Osteocyte (in vitro differentiated cells): ENCODE data around the gene TMEM72. TPM values are rescaled to one million over a fixed set of nuclear protein-coding genes. Genes with fewer than 3 reads are reported as not detected.

Experiments used
- DNase-seq: peaks from one replicate; pipeline ENCODE4 v3.0.0; 2021; ENCODE audit warnings: mixed read lengths; ENCODE audit not compliant: unreplicated experiment; ENCODE audit errors: extremely low spot score
- H3K27ac Mint-ChIP-seq: one replicate; pipeline ENCODE4 v1.8.0; 2021; ENCODE audit warnings: mild to moderate bottlenecking, mixed read lengths; ENCODE audit not compliant: unreplicated experiment
- H3K27me3 Mint-ChIP-seq: one replicate; pipeline ENCODE4 v1.8.0; 2021; ENCODE audit warnings: mixed read lengths; ENCODE audit not compliant: unreplicated experiment
- H3K36me3 Mint-ChIP-seq: one replicate; pipeline ENCODE4 v1.8.0; 2021; ENCODE audit warnings: mixed read lengths; ENCODE audit not compliant: unreplicated experiment
- H3K4me1 Mint-ChIP-seq: one replicate; pipeline ENCODE4 v1.8.0; 2021; ENCODE audit warnings: mixed read lengths; ENCODE audit not compliant: unreplicated experiment
- H3K4me3 Mint-ChIP-seq: one replicate; pipeline ENCODE4 v1.8.0; 2021; ENCODE audit warnings: mild to moderate bottlenecking, moderate library complexity, mixed read lengths; ENCODE audit not compliant: unreplicated experiment
- H3K9me3 Mint-ChIP-seq: one replicate; pipeline ENCODE4 v1.8.0; 2021; ENCODE audit warnings: mixed read lengths; ENCODE audit not compliant: unreplicated experiment
- total RNA-seq: library from RNA; stranded (reverse); gene quantifications from 2 replicates; pipeline ENCODE4 v1.2.1, GENCODE V29; 2021
- TF ChIP-seq, protein P1 (sequence below): fragments of 200-600 bp; sonication (generic); IDR thresholded peaks from 2 replicates; pipeline ENCODE4 v1.5.0; 2021; ENCODE audit warnings: antibody characterized with exemption, mild to moderate bottlenecking, moderate library complexity

The TMEM72 gene
- total RNA-seq, 1 donor from 2014 or later = not detected

GRCh38 chr10:44936314-44936975 lies 25.3 kb downstream of the TMEM72 start:
- Mint-ChIP-seq H3K27ac (no peak overlapping the region), H3K9me3 (peaks cover 25% of the 10 kb centered on the region), H3K4me1 (peaks cover 11% of the 10 kb centered on the region), H3K27me3 (no peaks in the 10 kb centered on the region), H3K36me3 (no peaks in the 10 kb centered on the region), H3K4me3 (no peak overlapping the region)
- TF ChIP-seq, protein P1, sequence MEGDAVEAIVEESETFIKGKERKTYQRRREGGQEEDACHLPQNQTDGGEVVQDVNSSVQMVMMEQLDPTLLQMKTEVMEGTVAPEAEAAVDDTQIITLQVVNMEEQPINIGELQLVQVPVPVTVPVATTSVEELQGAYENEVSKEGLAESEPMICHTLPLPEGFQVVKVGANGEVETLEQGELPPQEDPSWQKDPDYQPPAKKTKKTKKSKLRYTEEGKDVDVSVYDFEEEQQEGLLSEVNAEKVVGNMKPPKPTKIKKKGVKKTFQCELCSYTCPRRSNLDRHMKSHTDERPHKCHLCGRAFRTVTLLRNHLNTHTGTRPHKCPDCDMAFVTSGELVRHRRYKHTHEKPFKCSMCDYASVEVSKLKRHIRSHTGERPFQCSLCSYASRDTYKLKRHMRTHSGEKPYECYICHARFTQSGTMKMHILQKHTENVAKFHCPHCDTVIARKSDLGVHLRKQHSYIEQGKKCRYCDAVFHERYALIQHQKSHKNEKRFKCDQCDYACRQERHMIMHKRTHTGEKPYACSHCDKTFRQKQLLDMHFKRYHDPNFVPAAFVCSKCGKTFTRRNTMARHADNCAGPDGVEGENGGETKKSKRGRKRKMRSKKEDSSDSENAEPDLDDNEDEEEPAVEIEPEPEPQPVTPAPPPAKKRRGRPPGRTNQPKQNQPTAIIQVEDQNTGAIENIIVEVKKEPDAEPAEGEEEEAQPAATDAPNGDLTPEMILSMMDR = no peak
- DNase-seq = no peak

DNA sequence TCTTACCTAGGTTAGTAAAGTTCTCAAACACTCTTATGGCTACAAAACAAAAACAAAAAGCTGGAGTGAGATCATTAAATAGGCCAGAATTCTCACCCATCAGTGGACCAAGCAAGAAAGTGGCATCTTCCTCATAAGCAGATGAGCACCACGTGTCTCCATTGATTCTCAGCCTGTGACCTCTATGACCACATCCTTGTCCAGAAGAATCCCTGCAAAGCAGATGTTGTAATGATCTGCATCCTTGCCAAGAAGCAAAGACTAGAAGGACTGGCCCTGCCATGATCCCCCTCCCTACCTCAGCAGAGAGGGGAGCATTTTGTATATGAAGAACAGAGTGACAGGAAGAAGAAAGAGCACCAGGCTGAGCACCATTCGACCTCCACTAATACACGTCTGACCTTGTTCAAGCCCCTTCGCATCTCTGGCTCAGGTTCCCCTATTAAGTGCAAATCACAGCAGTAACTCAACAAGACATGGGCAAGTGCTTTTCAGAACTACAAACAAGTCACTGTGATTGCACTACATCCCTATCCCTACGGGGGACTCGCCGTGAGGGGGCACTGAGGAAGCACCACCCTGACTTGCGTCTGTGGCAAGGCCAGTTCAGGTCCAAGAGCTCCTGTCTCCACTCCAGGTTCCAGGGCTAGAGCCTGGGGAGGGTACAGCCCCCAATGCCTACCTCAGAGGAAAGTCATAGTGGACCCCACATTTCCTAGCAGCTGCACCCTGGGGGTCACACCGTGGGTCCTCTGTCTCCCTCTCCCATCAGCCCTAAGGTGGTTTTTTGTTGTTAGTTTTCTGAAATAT lies 26.3 kb downstream of the TMEM72 start:
- H3K4me3 Mint-ChIP-seq = no peak overlapping the region
- TF ChIP-seq, protein P1 = no peak
- no peak for DNase-seq
- H3K27ac Mint-ChIP-seq = no peak overlapping the region
- no peaks in the 10 kb centered on the region for H3K27me3 Mint-ChIP-seq
- peaks cover 32% of the 10 kb centered on the region for H3K9me3 Mint-ChIP-seq
- peaks cover 3% of the 10 kb centered on the region for H3K36me3 Mint-ChIP-seq
- peaks cover 11% of the 10 kb centered on the region for H3K4me1 Mint-ChIP-seq

- Mint-ChIP-seq H3K4me1 (peaks cover 11% of the 10 kb centered on the region), H3K27ac (no peak overlapping the region), H3K9me3 (peaks cover 41% of the 10 kb centered on the region), H3K36me3 (peaks cover 3% of the 10 kb centered on the region), H3K4me3 (no peak overlapping the region), H3K27me3 (no peaks in the 10 kb centered on the region)
- no peak for DNase-seq
- TF ChIP-seq, protein P1 = no peak
Measured at GRCh38 chr10:44938956-44939355, 27.8 kb downstream of the TMEM72 start.

GRCh38 chr10:44939691-44940401 lies 28.7 kb downstream of the TMEM72 start:
- no peaks in the 10 kb centered on the region for H3K27me3 Mint-ChIP-seq
- H3K9me3 Mint-ChIP-seq = peaks cover 50% of the 10 kb centered on the region
- TF ChIP-seq, protein P1 = no peak

GRCh38 chr10:44944354-44944753 lies 33.2 kb downstream of the TMEM72 start:
- H3K4me1 Mint-ChIP-seq = no peaks in the 10 kb centered on the region

More at GRCh38 chr10:44939691-44940401, 28.7 kb downstream of the TMEM72 start:
- Mint-ChIP-seq H3K4me1 (peaks cover 10% of the 10 kb centered on the region), H3K4me3 (no peak overlapping the region), H3K36me3 (peaks cover 9% of the 10 kb centered on the region), H3K27ac (no peak overlapping the region)
- DNase-seq = no peak

More at GRCh38 chr10:44944354-44944753, 33.2 kb downstream of the TMEM72 start:
- H3K4me3 Mint-ChIP-seq = no peak overlapping the region
- H3K36me3 Mint-ChIP-seq = peaks cover 9% of the 10 kb centered on the region
- DNase-seq = no peak
- peaks cover 2% of the 10 kb centered on the region for H3K27me3 Mint-ChIP-seq
- TF ChIP-seq, protein P1 = no peak
- H3K9me3 Mint-ChIP-seq = peaks cover 44% of the 10 kb centered on the region
- no peak overlapping the region for H3K27ac Mint-ChIP-seq
